HG02610 (cell line): ENCODE measurements around the gene DSG2.
A peak's percentile ranks its signal among the peaks of the same experiment; 100 is the strongest.
"Not testable (repeated sequence)": the region's sequence is repeated elsewhere in the genome, so short reads cannot be mapped to it uniquely, and the experiment has no call there.

Source experiments
- ATAC-seq: cut with Tn5 transposase; IDR thresholded peaks from one replicate; pipeline ENCODE4 v1.9.1; 2021; ENCODE audit warnings: mild to moderate bottlenecking, moderate library complexity; ENCODE audit not compliant: unreplicated experiment

Gene DSG2

DNA sequence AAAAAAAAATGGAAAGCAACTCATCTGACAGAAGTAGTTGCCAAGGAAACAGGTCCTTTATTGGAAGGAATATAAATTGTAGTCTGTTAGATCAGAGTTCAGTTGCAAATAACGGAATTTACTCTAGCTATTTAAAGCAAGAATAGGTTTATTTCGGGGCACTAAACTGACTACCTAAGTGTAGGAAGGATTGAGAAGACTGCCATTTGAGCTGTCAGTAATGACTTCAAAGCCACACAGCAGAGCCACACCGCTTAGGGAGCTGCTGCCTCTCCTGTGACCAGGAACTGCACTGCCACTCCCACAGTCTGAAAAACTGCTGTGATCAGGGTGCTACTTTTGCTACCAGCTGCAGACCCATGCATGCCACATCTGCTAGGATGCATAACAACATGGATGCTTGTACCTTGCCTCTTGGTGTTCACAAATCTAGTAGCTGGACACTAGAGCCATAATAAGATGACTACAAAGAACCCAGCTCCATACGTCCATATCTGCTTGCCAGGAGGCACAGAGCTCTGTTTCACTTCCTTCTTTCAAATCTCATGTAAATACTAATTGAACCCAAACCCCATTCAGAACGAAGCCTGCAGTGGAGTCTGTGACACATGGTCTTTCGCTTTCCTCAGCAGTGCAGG lies 2.2 kb downstream of the DSG2 start:
- peak; percentile 90 for ATAC-seq

- no peak for ATAC-seq
Measured at GRCh38 chr18:31503011-31503410, 5.0 kb downstream of the DSG2 start.

DNA sequence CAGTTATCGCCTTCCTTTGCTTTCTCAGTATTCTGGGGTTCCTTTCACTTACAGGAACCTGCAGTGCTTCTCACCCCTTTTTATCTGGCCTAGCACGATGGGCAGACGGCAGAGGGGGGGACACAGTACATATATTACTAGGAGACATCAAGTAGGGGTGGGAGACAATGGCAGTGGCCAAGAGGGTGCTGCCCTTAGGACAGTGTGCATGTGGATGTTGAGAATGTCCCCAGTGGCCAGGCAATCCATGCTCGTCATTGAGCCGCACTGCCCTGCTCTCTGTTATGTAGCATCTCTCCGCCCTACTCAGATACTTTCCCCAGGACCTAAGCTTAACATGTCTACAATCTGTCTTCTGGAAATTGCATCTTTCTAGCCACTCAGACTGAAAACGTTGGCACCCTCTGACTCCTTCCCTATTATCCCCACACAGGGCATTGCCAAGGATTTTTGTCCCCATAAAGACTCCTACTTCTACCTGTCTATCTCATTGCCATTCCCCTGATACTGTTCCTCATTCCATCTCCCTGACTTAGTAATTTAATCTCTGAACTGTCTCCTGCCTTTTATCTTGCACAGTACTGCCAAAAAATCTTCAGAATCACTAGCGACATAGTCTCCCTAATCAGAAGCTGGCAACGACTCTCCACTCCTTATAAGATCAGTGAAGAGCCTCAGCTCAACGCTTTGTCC lies 6.6 kb downstream of the DSG2 start:
- ATAC-seq: no peak

DNA sequence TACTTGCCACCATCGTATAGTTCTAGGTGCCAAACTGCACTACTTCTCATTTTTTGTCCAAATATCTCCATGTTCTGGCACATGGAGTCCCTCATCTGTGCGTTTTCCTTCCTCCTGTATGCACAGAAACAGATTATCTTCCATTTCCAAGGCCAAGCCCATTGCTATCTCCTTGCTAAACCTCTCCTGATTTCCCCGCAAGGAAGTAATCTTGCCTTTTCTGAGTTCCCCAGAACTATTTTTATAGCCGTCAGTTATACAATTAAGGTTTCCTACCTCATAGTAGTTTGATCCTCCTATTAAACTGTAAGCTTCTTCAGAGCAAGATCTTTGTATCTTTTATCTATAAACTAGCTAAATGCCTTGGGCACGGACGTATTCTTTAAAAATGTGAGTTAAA lies 7.2 kb downstream of the DSG2 start:
- no peak for ATAC-seq

DNA sequence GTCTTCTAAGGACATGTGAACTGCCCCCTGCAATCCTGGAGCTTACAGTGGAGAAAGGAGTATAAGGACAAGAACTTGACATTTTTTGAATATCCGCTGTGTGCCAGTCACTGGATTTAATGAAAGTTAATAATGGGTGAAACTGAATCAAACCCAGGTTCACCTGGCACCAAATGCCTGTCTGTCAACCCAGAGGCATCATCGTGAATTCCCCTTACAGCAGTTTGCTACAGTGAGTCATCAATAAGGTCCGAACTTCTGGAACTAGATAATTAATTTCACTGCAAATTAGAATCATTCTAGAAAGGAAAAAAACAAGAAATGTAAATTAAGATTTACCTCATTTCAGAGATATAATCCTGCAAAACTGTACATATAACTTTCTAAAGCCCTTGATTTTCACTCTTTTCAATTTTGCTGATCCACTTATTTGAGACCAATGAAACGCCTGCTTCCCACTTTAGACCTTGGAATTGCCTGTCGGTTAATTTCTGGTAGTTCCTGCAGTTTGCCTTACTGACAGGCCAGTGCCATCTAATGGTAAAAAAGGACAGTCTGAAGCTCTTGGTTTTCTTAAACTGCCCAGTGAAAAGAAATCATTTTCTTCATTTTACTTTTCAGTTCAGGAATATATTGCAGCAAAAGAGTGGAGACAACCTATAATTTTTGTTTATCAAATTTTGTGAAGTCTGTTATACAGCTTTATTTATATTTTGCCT lies 8.2 kb downstream of the DSG2 start:
- no peak for ATAC-seq

- not testable (repeated sequence) for ATAC-seq
Measured at GRCh38 chr18:31507124-31507523, 9.1 kb downstream of the DSG2 start.

GRCh38 chr18:31508781-31509180 lies 10.8 kb downstream of the DSG2 start:
- no peak for ATAC-seq

DNA sequence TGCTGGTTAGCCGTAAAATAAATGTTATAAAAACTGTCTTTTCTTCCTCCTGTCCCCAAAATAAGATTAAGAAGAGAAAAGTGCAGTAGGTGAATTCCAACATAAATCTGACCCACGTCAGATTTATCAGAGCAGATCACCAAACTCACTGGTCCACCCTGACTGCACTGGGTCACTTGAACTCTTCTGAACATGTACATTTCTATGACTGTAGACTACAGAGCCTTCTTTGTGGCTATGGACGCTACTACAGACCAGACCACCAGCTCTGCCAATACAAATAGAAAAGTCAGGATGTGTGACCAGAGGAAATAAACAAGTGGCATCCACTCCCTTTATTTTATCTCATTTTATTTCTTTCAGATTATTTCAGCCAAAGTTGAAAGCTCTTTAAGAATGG lies 11.6 kb downstream of the DSG2 start:
- no peak for ATAC-seq

DNA sequence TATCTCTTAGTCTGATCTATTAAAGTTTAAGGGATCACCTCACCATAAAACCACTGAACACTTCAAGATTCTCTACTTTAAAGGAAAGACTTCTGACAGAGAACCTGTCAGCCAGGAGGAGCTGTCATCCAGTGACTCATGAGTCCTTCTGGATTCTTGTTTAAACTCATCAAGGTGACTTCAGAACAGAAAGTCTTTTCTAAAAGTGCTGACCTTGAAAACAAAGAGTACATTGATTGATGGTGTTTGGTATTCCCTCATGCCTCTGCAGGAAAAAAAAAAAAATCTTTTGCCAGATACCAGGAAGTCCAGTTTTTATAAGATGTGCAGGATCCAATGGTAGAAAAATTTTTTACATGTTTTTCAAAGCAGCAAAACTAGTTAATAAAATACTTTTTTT lies 12.3 kb downstream of the DSG2 start:
- ATAC-seq: no peak

DNA sequence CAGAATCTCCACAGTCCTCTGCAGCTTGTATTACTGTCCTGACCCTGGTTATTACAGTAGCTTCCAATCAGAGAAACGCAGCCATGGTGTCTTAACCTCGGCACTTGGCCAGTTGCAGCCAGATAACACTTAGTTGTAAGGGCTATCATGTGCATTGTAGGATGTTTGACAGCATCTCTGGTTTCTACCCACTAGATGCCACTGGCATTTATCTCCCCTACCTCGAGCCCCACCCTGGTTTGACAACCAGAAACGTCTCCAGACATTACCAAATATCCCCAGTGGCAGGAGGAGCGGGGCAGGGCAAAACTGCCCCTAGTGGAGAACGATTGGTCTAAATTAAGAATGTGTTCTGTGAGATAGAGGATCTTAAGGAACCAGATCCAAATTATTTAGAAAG lies 13.1 kb downstream of the DSG2 start:
- ATAC-seq: no peak

DNA sequence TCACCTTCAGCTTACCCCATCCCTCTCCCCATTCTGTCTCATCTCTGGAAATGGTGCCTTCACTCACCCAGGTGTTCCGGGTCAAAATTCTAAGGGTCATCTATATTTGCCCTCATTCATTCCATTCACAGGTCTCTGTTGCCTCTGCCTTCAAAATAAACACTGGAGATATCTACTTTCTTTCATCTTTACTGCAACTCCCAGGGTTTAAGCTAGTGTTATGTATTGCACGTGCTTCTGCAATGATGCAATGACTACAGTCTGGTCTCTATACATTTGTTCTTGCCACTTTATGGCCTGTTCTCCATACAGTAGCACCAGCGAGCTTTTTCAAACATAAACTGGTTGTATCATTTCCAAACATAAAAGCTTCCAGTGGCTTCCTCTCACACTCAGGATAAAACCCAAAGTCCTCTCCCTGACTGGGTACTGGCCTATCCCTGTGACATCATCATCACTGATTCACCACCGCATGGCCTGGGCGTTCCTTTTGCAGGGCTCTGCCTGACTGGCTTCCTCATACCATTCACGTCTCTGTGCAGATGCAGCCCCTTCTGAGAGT lies 14.3 kb downstream of the DSG2 start:
- ATAC-seq: no peak

- no peak for ATAC-seq
Measured at GRCh38 chr18:31513189-31513935, 15.4 kb downstream of the DSG2 start.

DNA sequence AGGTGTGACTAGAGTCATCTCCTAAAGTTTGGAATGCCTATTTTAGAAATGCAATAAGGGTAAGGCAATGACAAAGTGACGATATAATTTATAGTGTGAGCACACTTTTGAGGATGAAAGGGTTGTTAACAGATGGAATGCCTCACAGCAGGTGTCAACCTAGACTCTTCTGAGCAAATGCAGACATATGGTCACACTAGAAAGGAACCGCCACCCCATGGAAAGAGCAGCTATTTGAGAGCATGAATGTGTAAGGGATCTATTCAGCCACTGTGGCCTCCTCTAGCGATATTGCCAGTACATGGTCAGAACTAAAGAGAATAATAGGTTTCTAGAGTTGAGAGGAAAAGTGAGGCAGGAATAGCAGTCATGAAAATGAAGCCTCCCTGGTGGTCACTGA lies 18.5 kb downstream of the DSG2 start:
- ATAC-seq: no peak

DNA sequence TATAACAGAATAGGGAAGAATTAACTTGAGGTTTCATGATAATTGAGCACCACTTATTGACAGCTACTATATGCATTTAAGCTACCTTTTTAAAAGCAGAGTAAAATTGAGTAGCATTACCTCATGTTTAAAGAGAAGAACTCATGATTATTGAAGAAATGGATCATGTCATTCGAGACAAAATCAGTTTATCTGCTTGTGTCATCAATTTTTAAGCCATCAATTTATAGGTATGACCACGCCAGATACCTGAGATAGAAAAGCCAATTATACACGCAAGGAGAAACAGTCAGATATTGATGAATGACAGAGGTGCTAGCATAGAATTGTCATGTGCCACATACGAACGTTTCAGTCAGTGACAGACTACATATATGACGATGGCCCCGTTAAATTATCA lies 28.4 kb downstream of the DSG2 start:
- no peak for ATAC-seq

DNA sequence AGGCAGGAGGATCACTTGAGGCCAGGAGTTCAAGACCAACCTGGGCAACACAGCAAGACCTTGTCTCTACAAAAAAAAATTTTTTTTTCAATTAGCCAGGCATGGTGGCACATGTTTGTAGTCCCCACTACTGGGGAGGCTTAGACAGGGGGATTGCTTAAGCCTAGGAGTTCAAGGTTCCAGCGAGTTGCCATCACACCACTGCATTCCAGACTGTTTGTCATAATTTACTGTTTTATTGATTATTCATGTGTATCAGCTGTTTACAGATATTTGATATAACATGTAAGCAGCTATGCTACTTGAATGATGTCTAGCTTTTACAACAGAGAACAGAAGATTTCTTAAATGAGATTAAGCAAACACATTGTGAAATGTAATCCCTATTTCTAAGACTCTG lies 35.3 kb downstream of the DSG2 start:
- no peak for ATAC-seq

GRCh38 chr18:31538837-31539236 lies 40.9 kb downstream of the DSG2 start:
- ATAC-seq: no peak

DNA sequence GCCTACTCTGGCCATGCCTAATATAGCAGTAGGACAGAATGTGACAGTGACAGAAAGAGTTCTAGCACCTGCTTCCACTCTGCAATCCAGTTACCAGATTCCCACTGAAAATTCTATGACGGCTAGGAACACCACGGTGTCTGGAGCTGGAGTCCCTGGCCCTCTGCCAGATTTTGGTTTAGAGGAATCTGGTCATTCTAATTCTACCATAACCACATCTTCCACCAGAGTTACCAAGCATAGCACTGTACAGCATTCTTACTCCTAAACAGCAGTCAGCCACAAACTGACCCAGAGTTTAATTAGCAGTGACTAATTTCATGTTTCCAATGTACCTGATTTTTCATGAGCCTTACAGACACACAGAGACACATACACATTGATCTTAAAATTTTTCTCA lies 48.5 kb downstream of the DSG2 start:
- no peak for ATAC-seq

DNA sequence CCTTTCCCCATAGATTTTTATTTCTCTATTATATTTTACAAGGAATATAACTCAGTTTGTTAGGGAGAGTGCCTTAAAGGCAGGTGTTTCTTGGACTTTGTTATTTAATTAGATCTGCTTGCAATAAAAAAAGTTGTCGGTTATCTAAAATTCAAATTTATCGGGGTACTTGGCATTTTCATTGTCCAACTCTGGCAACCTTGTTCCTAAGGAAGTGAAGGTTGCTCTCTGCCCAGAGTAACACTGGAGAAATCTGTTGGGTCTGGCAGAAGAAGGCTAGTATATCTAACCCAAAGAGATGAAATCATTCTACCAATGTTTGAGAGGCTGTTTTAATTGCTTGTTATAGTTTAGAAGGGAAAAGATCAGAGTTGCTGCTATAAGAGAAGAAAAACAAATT lies 50.9 kb downstream of the DSG2 start:
- no peak for ATAC-seq

DNA sequence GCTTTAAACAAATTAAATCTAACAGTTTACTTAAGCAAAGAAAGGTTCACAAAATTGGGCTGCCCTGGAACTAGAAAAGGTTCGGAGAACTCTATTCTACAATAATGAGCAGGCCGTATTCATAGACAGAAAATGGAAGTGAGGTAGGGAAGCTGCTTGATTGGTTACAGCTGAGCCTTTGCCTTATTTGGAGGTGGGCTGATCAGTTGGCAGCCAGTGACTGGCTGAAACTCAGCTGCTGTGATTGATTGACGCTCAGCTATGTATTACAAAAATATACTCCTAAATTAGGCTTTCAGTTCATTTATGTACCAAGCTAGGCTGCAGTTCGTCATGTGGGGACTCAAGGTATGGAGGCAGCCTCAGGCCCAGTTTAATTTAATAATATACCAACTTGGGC lies 51.4 kb downstream of the DSG2 start:
- no peak for ATAC-seq

DNA sequence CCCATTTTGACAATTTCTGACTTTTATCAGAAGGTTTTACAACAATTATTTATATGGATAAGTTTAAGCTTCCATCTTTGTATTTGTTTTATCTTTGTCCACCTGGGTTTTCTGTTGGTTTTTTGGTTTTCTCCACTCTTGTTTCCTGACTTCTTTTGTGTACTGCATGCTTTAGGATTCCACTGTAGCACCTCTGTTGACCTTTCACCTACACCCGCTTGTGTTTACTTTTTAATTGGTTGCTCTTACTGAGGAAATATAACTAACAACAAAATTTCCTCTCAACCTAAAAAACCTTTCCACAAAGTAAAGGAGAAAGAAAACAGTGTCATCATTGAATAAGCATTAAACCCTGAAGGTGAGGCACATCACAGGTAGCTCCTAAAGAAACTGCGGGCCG lies 53.9 kb downstream of the DSG2 start:
- ATAC-seq: no peak

GRCh38 chr18:31553800-31554199 lies 55.8 kb downstream of the DSG2 start:
- no peak for ATAC-seq
